ENCODE data around the gene UFC1.

Gene UFC1

DNA sequence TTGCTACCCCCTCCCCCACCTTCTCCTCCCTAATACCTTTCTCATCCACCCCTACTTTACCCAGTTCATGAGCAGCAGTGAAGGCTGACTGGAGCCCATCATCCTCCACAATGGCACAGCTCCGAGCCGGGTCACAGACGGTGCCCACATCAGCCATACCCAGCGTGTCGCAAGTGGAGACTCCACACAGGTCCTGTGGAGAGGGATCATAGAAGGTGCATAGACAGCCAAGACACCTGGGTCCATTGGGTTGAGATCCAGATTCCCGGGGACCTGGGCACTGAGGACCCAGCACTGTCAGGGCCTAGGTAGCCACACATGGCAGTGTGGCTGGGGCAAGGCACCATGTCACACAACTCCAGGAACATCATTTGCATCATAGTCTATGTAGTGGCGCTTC, 42.3 kb downstream of the UFC1 start:
- DNase-seq: no peak

DNA sequence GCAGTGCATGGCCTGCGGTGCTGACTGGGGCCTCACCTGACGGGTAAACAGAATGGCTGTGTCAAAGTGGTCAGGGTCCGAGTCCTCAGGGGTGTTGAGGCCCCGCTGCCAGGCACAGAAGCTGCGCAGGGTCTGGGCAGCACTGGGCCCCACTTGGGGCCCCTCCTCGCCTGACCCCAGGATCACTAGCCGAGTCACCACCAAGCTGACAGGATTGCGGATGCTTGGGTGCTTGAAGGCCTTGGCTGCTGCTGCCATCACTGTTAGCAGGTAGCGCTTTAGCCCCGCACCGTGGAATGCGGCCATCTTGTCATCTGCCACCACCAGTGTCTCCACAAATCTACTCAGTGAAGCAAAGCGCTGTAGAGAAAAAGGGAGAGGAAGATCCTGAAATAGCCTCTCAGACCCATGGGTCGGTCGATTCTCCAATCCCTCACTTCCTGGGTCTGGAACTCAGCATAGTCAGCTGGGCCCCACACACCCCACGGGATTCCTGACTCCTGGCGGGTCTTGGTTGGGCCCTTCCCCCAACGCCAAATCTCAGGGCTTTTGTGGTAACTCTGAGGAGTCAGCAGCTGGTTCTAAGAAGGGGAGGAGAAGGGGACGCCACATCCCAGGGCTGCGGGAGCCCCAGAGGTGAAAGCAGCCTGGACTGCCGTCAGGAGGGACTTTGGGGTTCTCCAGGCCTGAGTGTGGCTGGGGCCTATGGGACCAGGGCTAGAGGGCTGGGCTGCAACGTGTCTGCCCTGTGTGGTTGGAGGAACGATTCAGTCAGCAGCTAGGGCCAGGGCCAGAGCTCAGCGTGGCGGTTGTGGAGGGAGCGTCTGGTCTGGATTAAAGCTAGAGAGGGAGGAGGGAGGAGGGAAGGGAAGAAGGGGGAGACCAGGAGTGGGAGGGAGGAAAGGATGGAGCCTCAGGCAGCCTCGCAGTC, 43.0 kb downstream of the UFC1 start:
- no peak for DNase-seq

GRCh38 chr1:161197560-161198193, 43.9 kb downstream of the UFC1 start:
- DNase-seq: no peak

DNA sequence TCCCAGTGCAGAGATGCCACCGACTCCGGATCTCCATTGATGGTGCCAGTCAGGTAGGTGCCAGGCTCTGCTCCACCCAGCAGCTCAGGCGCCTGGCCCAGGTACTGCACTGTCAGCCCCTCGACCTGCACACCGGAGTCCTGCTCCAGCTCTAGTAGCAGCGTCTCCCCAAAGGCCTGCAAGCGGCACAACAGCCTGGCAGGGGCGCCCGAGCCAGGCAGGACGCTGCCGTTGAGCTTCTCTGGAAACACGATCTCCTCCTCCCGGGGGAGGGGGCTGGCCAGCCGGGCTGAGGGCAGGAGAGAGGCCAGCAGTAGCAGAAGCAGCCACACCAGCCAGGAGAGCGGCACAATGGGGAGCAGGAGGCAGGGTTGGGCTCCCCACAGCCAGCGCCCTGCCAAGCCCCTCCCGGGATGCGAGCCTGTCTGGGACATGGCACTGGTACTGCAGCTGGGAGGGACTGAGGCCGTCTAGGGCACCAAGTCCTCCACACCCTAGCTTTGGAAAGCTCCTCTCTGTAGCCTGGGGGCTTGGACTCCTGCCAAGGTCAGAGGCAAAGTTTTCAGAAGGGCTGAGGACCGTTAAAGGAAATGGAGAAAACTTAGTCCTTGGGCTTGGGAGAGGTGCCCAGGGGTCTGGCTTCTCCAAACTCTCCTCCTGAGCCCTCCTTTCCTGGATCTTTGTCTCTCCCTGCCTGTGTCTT, 44.6 kb downstream of the UFC1 start:
- no peak for DNase-seq

- DNase-seq: no peak
Observed at GRCh38 chr1:161198897-161199431, 45.2 kb downstream of the UFC1 start, which contains the start of gene ADAMTS4. TSS of gene ADAMTS4 (minus strand) at chr1:161199054. CDS start at chr1:161198627, 427 bp downstream.

- no peak for DNase-seq
Observed at GRCh38 chr1:161199506-161200139, 45.8 kb downstream of the UFC1 start.

DNA sequence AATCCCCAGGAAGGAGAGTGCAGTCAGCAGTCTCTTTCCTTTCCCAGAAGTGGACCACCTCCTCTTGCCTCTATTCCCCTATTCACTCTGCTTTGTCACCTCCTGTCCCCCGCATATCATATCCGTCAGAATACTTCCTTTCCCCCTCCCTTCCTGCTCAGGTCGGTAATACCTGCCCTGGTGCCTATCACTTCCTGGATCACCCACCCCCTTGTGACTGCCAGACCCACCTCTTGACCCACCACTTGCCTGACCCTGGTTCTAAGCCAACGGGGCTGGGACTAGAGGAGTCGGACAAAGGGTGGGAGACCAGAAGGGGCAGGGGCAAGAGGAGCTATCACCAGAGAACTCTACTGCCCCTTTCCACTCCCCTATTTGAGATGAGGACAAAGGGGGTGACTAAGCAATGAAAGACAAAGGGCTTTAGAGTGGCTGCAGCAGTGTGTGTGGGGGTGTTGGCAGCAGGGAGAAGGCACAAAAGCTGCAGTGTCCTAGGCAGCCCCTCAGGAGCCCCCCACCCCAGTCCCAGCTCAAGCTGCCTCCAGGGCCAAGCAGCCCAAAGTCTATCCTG, 46.7 kb downstream of the UFC1 start:
- DNase-seq: no peak

DNA sequence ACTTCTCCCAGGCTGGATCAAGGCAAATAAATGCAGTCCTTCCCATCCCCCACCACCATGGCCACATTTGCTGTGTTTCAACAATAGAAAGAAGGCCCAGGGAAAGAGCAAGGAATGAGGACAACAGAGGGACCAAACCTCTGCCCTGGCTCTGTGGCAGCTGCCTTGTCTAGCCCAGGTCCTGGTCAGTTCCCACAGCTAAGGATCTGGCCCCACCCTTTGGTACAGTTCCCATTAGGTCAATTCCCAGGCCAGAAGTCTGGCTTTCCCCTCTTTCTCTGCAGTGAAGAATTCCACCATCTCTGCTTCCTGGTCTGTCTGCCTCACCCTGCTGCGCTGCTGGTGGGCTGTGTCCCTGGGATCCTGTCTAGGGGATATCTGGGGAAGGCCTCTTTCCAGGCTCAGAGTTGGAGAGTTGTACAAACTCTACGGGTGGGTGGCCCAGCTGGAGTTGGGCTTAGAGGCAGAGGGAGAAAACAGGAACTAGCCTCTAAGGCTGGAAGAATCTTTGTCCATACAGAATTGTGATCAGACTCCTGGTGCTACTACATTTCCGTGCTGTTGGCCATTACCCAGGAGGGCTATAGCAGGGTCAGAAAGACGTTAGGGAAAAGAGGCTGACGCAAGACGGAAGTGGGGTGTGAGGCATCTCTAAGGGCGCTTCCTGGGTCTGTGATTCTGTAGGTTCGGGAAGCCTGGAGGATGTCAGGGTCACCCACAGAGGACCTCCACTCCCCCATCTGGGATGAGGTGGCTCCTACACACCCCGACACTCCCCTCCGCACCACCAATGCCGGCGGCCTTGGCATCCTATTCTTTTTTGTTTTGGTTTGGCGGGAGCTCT, 47.4 kb downstream of the UFC1 start:
- DNase-seq: no peak

DNA sequence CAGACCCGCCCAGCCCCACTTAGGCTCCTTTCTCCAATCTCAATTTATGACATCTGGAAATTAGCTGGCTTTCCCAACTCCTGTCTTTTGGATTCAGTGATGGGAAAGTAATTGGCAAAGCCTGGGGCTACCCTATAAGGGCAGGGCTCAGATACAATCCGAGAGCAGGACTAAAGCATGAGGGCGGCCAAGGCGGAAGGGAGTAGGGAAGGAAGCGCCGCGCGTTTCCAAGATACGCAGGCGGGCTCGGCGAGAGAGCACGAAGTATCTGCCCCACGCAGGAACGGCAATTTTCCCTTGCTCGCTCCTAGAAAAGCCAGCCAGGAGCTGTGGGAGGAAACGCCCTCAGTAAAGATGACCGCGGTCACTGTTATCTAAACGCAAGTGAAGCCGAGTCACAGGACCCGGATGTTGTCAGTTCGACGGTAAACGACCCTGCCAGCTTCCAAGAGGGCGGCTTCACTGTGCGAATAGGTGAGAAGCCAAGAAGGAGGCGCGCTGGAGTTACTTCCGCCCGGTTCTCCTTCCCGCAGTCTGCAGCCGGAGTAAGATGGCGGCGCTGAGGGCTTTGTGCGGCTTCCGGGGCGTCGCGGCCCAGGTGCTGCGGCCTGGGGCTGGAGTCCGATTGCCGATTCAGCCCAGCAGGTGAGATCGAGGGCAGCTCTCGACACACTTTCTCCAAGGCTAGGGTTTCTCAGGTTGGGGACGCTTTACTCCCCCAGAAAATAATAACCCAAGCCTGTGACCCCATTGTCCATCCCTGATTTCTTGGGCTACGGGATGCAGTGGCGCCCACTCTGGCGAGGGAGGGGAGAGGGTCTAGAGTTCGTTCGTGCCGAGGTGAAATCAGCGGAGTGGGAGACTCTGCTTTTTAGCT, 48.3 kb downstream of the UFC1 start, which contains the start of gene NDUFS2:
Gene NDUFS2, plus strand, starts transcription at position 532 of the 877 bp plus-strand sequence. Its CDS starts 19 bp downstream, at position 551.
- peak; percentile 95 for DNase-seq

DNA sequence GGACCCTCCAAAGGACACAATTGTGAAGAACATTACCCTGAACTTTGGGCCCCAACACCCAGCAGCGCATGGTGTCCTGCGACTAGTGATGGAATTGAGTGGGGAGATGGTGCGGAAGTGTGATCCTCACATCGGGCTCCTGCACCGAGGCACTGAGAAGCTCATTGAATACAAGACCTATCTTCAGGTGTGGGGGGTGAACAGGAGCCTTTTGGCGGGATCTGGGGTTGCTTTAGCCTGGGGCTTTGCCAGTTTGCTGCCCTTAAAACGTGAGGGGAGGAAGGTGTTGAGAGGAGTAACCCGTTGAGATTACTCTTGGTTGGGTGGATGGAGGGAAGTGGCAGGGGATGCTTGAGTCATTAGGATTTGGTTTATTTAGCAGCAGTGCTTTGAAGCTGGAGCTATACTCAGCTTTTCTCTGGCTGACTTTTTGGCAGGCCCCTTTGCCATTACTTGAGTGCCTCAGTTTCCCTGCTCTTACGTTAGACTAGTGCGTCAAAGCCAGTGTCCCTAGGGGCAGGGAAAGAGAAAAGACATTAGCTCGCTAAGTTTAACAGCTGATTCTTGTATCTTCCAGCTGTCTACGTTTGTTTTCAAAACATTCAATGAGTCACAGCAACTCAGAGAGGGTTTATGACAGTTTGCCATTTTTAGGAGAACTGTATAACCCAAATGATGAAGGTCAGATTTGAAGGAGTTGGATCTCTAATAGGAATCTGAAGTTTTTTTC, 52.8 kb downstream of the UFC1 start:
- DNase-seq: no peak

DNA sequence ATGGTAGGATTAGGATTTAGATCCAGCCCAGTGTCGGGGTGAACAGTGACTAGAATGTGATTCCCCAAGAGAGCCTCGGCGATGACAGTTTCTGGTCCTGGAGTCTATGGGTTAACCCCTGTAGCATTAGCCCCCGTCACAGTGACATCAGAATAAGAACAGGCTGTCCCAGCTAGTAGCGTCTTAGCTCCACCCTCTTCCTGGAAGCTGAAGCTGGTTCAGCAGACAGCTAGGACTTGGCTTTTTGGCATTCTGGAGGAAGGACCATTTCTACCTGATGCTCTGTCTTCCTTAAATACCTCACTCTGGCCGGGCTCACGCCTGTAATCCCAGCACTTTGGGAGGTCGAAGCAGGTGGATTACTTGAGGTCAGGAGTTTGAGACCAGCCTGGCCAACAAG, 53.4 kb downstream of the UFC1 start:
- no peak for DNase-seq

Measured in activated CD4-positive, alpha-beta T cell treated with anti-CD3 and anti-CD28 coated beads for 4 hours (primary cell).